ENCODE measurements around the gene DLG4.
"Not testable (repeated sequence)": the region's sequence is repeated elsewhere in the genome, so short reads cannot be mapped to it uniquely, and the experiment has no call there.

Gene DLG4

GRCh38 chr17:7249214-7249613, 29.6 kb upstream of the DLG4 start:
- DNase-seq = no peak

- no peak for DNase-seq
These were observed 29.2 kb upstream of the DLG4 start for GRCh38 chr17:7248796-7249195.

- DNase-seq = no peak
These were observed 27.1 kb upstream of the DLG4 start for GRCh38 chr17:7246779-7247178.

GRCh38 chr17:7243838-7244237, 24.2 kb upstream of the DLG4 start:
- DNase-seq = not testable (repeated sequence)

DNA sequence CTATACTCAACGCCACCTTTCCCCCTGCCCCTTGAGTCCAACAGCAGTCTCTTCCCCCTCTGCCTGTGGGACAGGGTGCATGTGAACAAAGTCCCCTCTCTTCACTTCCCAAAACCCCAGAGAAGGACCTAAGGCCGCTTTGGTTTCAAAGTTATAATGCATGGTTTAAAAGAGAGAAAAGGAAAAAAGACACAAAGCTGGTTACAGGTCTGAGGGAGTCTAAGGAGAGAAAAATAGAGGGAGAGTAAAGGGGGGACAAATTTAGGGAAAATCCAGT, 23.8 kb upstream of the DLG4 start:
- DNase-seq = no peak

GRCh38 chr17:7242717-7243452, 23.2 kb upstream of the DLG4 start:
- DNase-seq = peak; percentile 90 to 96 (median 93)

GRCh38 chr17:7241783-7242716, 22.4 kb upstream of the DLG4 start, which contains the start of gene GABARAP:
Gene GABARAP (minus strand): TSS chr17:7242449. CDS start chr17:7242330, 119 bp downstream.
- peak; percentile 80 to 94 (median 90) for DNase-seq

- no peak for DNase-seq
These were observed 21.6 kb upstream of the DLG4 start for GRCh38 chr17:7241090-7241733.

- DNase-seq = no peak
These were observed 20.7 kb upstream of the DLG4 start for GRCh38 chr17:7240375-7240774.

GRCh38 chr17:7239091-7240027, 19.7 kb upstream of the DLG4 start, which contains the start of gene PHF23:
Gene PHF23 (minus strand): TSS chr17:7239457. CDS start chr17:7239279, 178 bp downstream.
- peak; percentile 94 to 100 (median 95) for DNase-seq

GRCh38 chr17:7238420-7239090, 18.9 kb upstream of the DLG4 start:
- DNase-seq = peak in 2 of 5 donors; percentile 32 to 47

GRCh38 chr17:7237761-7238419, 18.3 kb upstream of the DLG4 start:
- peak; percentile 61 to 82 (median 74) for DNase-seq

GRCh38 chr17:7237266-7237760, 17.7 kb upstream of the DLG4 start:
- no peak for DNase-seq

- DNase-seq = no peak
These were observed 17.2 kb upstream of the DLG4 start for GRCh38 chr17:7236808-7237207.

GRCh38 chr17:7235693-7236665, 16.3 kb upstream of the DLG4 start:
- no peak for DNase-seq

DNA sequence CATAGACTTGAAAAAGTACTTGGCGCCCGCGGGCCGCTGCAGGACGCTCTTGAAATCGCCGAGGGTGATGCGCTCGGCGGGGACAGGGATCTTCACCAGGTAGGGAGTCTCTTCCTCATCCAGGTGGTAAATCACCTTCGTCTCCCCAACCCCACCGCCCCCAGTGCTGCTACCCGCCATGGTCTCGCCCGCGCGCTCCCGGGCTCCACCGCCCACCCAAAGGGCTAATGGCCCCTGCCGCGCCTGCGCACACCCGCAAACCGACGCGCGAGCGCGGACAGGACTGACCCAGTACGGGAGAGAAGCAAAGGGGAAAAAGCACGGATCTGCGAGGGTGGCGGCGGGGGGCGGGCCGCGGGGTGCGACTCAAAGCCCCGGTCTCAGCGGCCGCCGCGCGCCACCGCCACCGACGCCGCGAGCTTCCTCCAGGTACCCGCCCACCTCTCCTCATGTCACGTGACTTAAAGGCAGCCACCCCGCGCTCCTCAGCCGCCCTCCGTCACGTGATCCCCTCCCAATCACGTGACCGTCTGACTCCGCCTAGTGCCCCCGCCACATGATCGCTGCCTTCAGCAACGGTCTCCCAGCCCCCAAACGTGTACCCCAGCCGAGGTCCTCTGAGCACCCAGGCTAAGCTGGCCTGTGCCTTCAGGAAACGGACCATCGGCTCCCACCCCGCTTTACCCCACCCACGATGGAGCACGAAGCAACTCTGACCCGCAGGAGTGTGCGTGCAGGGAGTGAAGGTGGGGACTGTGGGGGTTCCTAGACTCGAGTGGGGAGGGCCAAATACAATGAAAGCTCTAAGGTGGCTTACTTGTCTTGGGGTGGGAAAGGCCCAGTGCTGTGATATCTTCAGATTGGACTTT, 14.7 kb upstream of the DLG4 start, which contains the start of gene DVL2:
Gene DVL2 (minus strand): TSS at position 435 of the 869 bp plus-strand sequence. CDS start 255 bp downstream, at position 180.
- DNase-seq = peak; percentile 90 to 94 (median 94)

DNA sequence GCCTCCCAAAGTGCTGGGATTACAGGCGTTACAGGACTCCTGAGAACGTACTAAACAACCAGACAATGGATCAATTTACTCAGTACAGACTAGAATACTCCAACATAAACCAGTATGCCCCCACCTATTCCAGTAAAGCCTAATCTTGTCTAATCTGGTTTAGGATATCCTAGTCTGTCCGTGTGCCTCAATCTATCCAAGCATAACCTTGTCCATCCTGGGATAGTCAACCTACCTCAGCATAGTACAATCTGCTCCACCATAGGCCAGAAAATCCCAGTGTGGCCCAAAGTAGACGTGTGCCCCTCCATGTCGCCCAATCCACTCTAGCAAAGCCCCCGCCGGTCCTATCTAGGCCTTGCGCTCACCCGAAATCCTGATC, 14.1 kb upstream of the DLG4 start:
- no peak for DNase-seq

DNA sequence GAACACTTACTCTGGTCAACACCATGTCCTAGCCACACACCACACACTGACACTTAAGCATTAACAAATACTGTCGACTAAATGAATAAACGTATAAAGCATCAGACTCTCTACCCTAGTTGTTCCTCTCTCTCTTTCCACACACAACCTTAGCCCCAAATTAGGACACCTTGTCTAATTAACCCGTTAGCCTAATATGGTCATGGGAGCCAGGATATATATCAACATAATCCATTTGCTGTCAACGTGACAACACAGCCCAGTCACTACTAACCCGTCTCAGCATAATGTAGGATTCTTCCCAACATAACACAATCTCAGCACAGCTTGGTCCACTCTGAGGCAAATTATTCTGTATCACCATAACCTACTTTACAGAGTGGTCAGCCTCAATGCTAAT, 12.5 kb upstream of the DLG4 start:
- DNase-seq = no peak
